Left lobe of liver (tissue), 2 donors: ENCODE data around the gene FAM3D. TPM values are rescaled to one million over a fixed set of nuclear protein-coding genes. Genes with fewer than 3 reads are reported as not detected.

Experiments
- ATAC-seq: fragments of 200-7000 bp; cut with Tn5 transposase; one replicate; pipeline ENCODE4 v1.9.1; 2020; ENCODE audit warnings: mild to moderate bottlenecking, moderate library complexity
- DNase-seq: peaks from one replicate; pipeline ENCODE4 v3.0.0-alpha.2; 2020; ENCODE audit warnings: low spot score
- total RNA-seq: library from RNA; stranded (reverse); gene quantifications from one replicate; pipeline ENCODE4 v1.2.1, GENCODE V29; 2021
- donor health status: DM: no; HTN: no; CAD: no; lungs with moderate emphysema.
- donor health status: DM: no; HTN: yes; CAD: no.

Gene FAM3D
- total RNA-seq, 1 donor from 2014 or later: 0.13 TPM

DNA sequence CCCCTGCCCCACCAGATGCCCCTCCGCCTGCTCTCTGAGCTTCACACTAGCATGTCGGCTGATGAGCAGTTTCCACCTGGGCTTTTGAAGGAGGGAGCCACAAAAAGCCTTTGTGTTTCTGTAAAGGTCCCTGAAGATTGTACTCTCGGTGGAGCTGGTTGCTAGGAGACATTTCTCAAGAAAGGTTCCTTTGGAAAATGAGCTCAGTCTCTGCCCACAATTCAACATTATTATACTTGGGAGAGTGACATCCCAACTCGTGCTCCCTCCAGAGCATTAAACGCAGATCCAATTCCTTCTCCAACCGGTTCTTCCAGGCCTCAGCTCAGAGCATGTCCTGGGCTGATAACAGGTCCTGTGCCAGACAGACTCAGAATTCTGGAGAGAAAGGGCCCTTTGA lies 62.5 kb downstream of the FAM3D start:
- ATAC-seq (no peak), DNase-seq (no peak)

- ATAC-seq (no peak), DNase-seq (no peak)
Observed at GRCh38 chr3:58603606-58604005, 63.0 kb downstream of the FAM3D start.

DNA sequence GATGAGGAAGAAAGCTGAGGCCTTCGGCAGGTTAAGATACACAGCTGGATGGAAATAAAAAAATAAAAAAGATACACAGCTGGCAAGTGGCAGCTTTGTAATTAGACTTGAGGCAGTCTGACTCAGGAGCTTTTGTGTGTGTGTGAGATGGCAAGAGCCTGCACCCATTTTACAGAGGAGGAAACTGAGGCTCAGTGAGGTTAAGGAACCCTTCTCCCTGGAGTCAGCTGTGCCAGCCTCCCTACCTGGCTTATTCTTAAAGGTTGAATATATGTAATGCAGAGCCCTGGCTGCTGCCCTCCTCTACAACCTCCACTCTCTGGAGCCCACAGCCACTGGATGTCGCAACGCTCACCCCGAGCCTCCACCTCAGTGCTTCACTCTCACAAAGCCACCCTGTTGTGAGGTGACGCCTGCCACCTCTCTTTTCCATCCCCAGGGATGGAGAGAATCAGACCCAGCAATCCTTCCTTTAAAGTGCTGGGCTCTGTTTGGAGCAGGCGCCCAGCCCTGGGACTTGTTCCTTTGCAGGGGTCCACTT lies 68.7 kb downstream of the FAM3D start:
- ATAC-seq: no peak

GRCh38 chr3:58596834-58597518 lies 69.6 kb downstream of the FAM3D start:
- ATAC-seq (peak; percentile 67), DNase-seq (no peak)

More for the DNA sequence above, 68.7 kb downstream of the FAM3D start:
- DNase-seq: no peak

DNA sequence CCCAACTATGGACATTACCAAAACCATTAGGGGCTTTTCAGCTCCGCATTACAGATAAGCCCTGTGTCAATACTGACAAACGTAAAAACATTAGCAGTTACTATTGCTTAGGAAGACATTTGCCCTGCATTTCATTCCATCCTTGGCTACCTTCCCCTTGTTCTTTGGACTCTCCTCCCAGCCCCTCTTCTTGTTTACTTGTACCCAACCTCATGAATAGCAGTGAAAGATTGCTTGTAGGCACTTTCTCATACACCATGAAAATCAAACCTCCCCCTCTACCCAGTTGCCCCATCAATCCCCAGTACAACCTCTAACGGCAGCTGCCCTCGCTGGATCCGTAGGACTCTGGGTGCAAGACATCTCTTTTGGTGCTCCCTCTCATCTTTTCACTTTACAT lies 72.5 kb downstream of the FAM3D start:
- ATAC-seq: peak; percentile 79

DNA sequence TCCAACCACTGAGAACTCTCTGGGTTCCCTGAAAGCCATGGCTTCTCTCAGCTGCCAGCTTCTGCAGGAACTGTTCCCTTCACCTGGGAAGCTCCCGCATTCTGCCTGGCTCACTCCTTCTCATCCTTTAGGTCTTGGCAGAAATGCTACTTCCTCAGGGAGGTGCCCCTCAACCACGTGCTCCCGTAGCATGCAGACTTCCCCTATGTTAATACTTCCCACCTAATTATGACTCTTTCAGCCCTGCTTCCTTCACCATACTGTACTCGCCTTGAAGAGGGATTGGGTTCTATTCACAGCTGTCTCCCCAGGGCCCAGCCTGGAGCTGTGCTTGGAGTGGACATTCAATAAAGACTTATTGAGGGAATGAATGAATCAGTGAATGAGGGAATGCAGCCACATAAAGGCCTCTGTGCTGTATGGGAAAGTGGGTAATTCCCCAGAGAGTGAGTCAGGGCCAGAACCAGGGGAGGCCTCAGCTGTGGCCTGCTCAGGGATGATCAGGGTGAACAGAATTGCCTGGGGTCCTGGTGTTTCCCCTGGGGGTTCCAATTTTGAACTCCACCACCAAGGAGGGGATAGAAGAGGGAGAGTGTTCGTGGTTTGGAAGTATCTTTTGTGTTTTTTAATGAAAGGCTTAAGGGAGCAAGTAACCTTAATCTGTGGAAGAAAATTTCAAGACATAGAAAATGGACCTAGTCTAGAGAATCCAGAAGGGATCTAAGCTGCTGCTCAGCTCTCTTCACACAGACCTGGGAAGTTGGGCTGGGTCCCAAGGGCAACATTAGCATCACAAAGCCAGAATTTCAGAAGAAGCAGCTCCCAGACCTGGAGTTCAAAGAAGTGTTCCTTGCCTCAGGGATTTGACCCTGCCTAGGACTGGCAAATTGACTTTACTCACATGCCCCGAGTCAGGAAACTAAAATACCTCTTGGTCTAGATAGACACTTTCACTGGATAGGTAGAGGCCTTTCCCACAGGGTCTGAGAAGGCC lies 74.8 kb downstream of the FAM3D start:
- no peak for DNase-seq
- ATAC-seq: no peak

More for the DNA sequence above, 72.5 kb downstream of the FAM3D start:
- peak; percentile 79 for DNase-seq

DNA sequence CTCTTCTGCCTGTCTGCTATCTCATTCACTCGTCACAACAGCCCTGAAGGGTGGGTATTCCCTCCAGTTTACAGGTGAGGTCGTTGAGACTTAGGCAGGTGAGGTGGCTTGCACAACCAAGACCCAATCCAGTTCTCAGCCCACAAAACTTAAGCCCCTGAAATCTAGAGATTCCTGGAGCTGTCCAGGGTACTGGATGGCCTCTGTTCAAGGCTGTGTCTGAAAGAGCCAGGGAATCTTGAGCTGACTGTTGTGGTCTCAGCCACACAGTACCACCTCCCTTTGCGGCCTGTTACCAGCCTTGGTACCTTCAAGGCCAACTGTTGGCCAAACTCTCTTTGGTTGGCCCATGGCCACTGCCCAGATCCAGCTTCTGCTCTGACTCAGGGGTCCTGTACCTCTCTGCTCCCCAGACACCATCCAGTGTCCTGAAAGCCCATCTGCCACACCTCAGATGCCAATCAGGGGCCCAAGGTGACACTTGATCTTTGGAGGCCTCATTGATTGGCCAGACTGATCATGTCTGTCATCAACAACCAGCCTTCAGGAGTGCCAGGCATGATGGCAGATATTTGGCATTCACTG lies 78.5 kb downstream of the FAM3D start:
- ATAC-seq (no peak), DNase-seq (no peak)

- ATAC-seq: no peak
- DNase-seq: no peak
Observed at GRCh38 chr3:58586776-58587192, 79.8 kb downstream of the FAM3D start.

DNA sequence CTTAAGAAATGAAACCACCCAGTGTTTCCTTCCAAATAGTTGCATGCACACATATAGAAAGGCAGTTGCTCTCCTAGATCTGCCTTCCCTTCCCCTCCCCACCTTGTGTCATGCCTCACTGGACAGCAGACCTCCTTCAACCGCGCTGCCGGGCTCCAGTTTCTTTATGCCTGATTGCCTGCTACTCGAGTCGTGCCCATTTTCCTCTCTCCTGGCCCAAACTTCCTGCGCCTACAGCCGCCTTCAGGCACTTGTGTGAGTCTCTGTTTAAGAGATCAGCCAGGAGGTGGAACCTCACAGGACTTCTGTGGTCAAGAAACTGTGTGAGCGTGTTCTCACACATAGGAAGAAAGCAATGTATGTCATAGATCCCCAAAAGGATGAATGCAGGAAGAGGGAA lies 80.6 kb downstream of the FAM3D start:
- ATAC-seq (no peak), DNase-seq (no peak)

- DNase-seq (peak; percentile 84), ATAC-seq (peak; percentile 97)
Observed at GRCh38 chr3:58585005-58585786, 81.4 kb downstream of the FAM3D start.

DNA sequence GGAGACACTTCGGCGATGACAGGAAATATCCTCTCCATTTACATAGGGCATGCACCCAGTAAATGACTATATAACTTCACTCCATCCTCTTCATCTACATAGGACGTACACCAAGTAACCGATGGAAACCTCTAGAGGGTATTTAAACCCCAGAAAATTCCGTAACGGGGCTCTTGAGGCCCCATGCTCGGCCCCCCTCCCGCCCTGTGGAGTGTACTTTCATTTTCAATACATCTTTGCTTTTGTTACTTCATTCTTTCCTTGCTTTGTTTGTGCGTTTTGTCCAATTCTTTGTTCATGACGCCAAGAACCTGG lies 81.9 kb downstream of the FAM3D start:
- ATAC-seq: peak; percentile 45
- DNase-seq: no peak

Other genes with a start within 250 kb of the FAM3D start
- gene PDHB, start 232.9 kb downstream of the FAM3D start, total RNA-seq: 35.9 TPM
- 5.2 TPM for gene KCTD6, start 174.7 kb downstream of the FAM3D start, total RNA-seq
- 285 TPM for gene ACOX2, start 129.6 kb downstream of the FAM3D start, total RNA-seq
- gene FAM107A, start 89.4 kb downstream of the FAM3D start, total RNA-seq: 0.88 TPM